PC-9 (cell line): ENCODE data around the gene EIF2S1. TPM values are rescaled to one million over a fixed set of nuclear protein-coding genes. Genes with fewer than 3 reads are reported as not detected.

Experiments used
- BruUV-seq: library from RNA; stranded (reverse); fragments of 400-500 nt; replicated peaks from 2 replicates; lab custom pipeline; 2021; lab: Mats Ljungman, UMichigan
- CTCF ChIA-PET: fragments of 300-600 bp; sonication (Branson Sonifier 250); formaldehyde crosslinking; loops from one replicate; lab custom pipeline; 2022; ENCODE audit warnings: antibody characterized with exemption; lab: Charles Lee
- POLR2A ChIA-PET: fragments of 300-600 bp; sonication (Branson Sonifier 250); formaldehyde crosslinking; loops from one replicate; lab custom pipeline; 2022; ENCODE audit warnings: antibody characterized with exemption; ENCODE audit not compliant: unreplicated experiment; lab: Charles Lee
- DNase-seq, 2 experiments: peaks; one replicate each; pipeline versions ENCODE4 v3.0.0 to v3.0.0-alpha.2; 2015 to 2022; ENCODE audit warnings: mixed read lengths in 1 of 2
- H2AFZ ChIP-seq: fragments of 200-600 bp; sonication (generic); 2 replicates; pipeline ENCODE4 v1.8.1; 2017; ENCODE audit warnings: antibody characterized with exemption
- H3F3A ChIP-seq: fragments of 200-600 bp; sonication (generic); 2 replicates; pipeline ENCODE4 v1.8.1; 2017; ENCODE audit warnings: antibody characterized with exemption, mild to moderate bottlenecking, low read depth; ENCODE audit not compliant: insufficient read depth
- H3K27ac ChIP-seq: fragments of 200-600 bp; sonication (generic); 2 replicates; pipeline ENCODE4 v1.6.1; 2016; ENCODE audit warnings: mixed run types
- H3K27me3 ChIP-seq: fragments of 200-600 bp; sonication (generic); 2 replicates; pipeline ENCODE4 v1.6.1; 2016; ENCODE audit warnings: low read depth, mixed run types; ENCODE audit not compliant: insufficient read depth
- H3K36me3 ChIP-seq: fragments of 200-600 bp; sonication (generic); 2 replicates; pipeline ENCODE4 v1.6.1; 2016; ENCODE audit warnings: low read depth, mixed run types
- H3K4me1 ChIP-seq: fragments of 200-600 bp; sonication (generic); replicated peaks from 2 replicates; pipeline ENCODE4 v1.6.1; 2016; ENCODE audit warnings: mixed run types; ENCODE audit not compliant: insufficient read depth
- H3K4me2 ChIP-seq: fragments of 200-600 bp; sonication (generic); 2 replicates; pipeline ENCODE4 v1.6.1; 2017; ENCODE audit warnings: mixed run types
- H3K4me3 ChIP-seq: fragments of 200-600 bp; sonication (generic); 2 replicates; pipeline ENCODE4 v1.6.1; 2016; ENCODE audit warnings: mixed run types
- H3K79me2 ChIP-seq: fragments of 200-600 bp; sonication (generic); 2 replicates; pipeline ENCODE4 v1.6.1; 2017; ENCODE audit warnings: low read depth, mixed run types
- H3K9me2 ChIP-seq: fragments of 200-600 bp; sonication (generic); 2 replicates; pipeline ENCODE4 v1.8.1; 2017; ENCODE audit warnings: mild to moderate bottlenecking; ENCODE audit not compliant: insufficient read depth
- H3K9me3 ChIP-seq: fragments of 200-600 bp; sonication (generic); 2 replicates; pipeline ENCODE4 v1.8.1; 2016; ENCODE audit warnings: low read depth; ENCODE audit not compliant: insufficient read depth
- H4K20me1 ChIP-seq: fragments of 200-600 bp; sonication (generic); 2 replicates; pipeline ENCODE4 v1.8.1; 2017; ENCODE audit not compliant: insufficient read depth
- EZH2 ChIP-seq: fragments of 200-600 bp; sonication (generic); IDR thresholded peaks from 2 replicates; pipeline ENCODE4 v1.8.0; 2017; ENCODE audit warnings: antibody characterized with exemption, low read depth
- intact Hi-C: fragments of 100-400 bp; cut with micrococcal nuclease; formaldehyde crosslinking; loops from one replicate; pipeline ENCODE4 v1.10.0; 2022; ENCODE audit not compliant: unreplicated experiment
- total RNA-seq: library from RNA; stranded (reverse); gene quantifications from 2 replicates; pipeline ENCODE4 v1.2.3, GENCODE V29; 2021
- TF ChIP-seq, protein P1 (sequence below): fragments of 200-600 bp; sonication (generic); conservative IDR thresholded peaks from 2 replicates; pipeline ENCODE4 v1.6.1; 2017; ENCODE audit warnings: mixed run types, antibody characterized with exemption, mild to moderate bottlenecking, moderate library complexity

Gene EIF2S1
- total RNA-seq, 1 experiment from 2014 or later = 146 TPM

- H4K20me1 ChIP-seq = no peaks in the 10 kb centered on the region
- TF ChIP-seq, protein P1, sequence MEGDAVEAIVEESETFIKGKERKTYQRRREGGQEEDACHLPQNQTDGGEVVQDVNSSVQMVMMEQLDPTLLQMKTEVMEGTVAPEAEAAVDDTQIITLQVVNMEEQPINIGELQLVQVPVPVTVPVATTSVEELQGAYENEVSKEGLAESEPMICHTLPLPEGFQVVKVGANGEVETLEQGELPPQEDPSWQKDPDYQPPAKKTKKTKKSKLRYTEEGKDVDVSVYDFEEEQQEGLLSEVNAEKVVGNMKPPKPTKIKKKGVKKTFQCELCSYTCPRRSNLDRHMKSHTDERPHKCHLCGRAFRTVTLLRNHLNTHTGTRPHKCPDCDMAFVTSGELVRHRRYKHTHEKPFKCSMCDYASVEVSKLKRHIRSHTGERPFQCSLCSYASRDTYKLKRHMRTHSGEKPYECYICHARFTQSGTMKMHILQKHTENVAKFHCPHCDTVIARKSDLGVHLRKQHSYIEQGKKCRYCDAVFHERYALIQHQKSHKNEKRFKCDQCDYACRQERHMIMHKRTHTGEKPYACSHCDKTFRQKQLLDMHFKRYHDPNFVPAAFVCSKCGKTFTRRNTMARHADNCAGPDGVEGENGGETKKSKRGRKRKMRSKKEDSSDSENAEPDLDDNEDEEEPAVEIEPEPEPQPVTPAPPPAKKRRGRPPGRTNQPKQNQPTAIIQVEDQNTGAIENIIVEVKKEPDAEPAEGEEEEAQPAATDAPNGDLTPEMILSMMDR = no peak
- no peak for TF ChIP-seq EZH2
- peaks cover 37% of the 10 kb centered on the region for H3K36me3 ChIP-seq
- intact Hi-C loops = no loop called here
- POLR2A ChIA-PET = no interaction called here
- CTCF ChIA-PET = no interaction called here
- H3K4me1 ChIP-seq = peaks cover 13% of the 10 kb centered on the region
- H3F3A ChIP-seq = peaks cover 59% of the 10 kb centered on the region
- no peaks in the 10 kb centered on the region for H3K79me2 ChIP-seq
- H3K4me2 ChIP-seq = no peak overlapping the region
- no TSS peak for BruUV-seq
- no peak overlapping the region for H2AFZ ChIP-seq
- no peaks in the 10 kb centered on the region for H3K9me3 ChIP-seq
- no peak overlapping the region for H3K27ac ChIP-seq
- no peak overlapping the region for H3K4me3 ChIP-seq
- no peak for DNase-seq
- no peaks in the 10 kb centered on the region for H3K9me2 ChIP-seq
- no peaks in the 10 kb centered on the region for H3K27me3 ChIP-seq
Measured at GRCh38 chr14:67387195-67387594, 27.1 kb downstream of the EIF2S1 start.

DNA sequence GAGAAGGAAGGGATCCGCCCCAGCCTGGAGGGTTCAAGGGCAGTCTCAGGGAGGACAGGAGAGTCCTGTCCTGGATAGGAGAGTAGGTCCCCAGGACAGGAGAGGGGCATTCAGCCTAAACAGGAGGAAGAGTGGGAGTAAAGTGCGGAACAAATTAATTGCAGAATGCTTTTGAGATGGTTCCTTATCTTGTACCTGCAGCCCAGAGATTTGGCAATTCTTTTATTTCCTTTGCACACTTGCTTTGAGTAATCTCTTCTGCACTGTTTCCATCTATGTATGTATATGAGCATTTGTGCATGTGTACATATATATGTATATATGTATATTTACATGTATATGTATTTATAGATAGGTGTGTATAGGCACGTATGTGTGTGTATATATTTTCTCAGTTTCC is 29.1 kb downstream of the EIF2S1 start:
- no peaks in the 10 kb centered on the region for H4K20me1 ChIP-seq
- TF ChIP-seq, protein P1 = no peak
- no peak for TF ChIP-seq EZH2
- POLR2A ChIA-PET = no interaction called here
- H3K4me2 ChIP-seq = no peak overlapping the region
- DNase-seq = no peak
- no TSS peak for BruUV-seq
- H3F3A ChIP-seq = peaks cover 40% of the 10 kb centered on the region
- no peaks in the 10 kb centered on the region for H3K9me2 ChIP-seq
- peaks cover 21% of the 10 kb centered on the region; the same call in 1 of the 2 replicates for H3K36me3 ChIP-seq
- no peak overlapping the region for H2AFZ ChIP-seq
- no peak overlapping the region for H3K4me3 ChIP-seq
- CTCF ChIA-PET = no interaction called here
- no peaks in the 10 kb centered on the region for H3K9me3 ChIP-seq
- no peaks in the 10 kb centered on the region for H3K79me2 ChIP-seq
- H3K4me1 ChIP-seq = peaks cover 11% of the 10 kb centered on the region
- intact Hi-C loops = no loop called here
- H3K27ac ChIP-seq = no peak overlapping the region
- H3K27me3 ChIP-seq = no peaks in the 10 kb centered on the region

- H2AFZ ChIP-seq = no peak overlapping the region
- H3K4me3 ChIP-seq = no peak overlapping the region
- H3K4me1 ChIP-seq = peaks cover 6% of the 10 kb centered on the region
- no peaks in the 10 kb centered on the region for H4K20me1 ChIP-seq
- no peaks in the 10 kb centered on the region for H3K9me2 ChIP-seq
- no peak overlapping the region for H3K27ac ChIP-seq
- H3K36me3 ChIP-seq = peaks cover 23% of the 10 kb centered on the region; the same call in 1 of the 2 replicates
- no peaks in the 10 kb centered on the region for H3K9me3 ChIP-seq
- no peak overlapping the region for H3K4me2 ChIP-seq
- peaks cover 34% of the 10 kb centered on the region for H3F3A ChIP-seq
- BruUV-seq = no TSS peak
- CTCF ChIA-PET = no interaction called here
- no peaks in the 10 kb centered on the region for H3K79me2 ChIP-seq
- intact Hi-C loops = no loop called here
- H3K27me3 ChIP-seq = no peaks in the 10 kb centered on the region
- DNase-seq = no peak
- TF ChIP-seq, protein P1 = no peak
- no peak for TF ChIP-seq EZH2
- POLR2A ChIA-PET = interaction anchor here (0.5 kb wide), 1 partner anchor 432 kb away, joined by 9 read pairs; no protein-coding TSS in a partner anchor
Measured at GRCh38 chr14:67389811-67390534, 29.8 kb downstream of the EIF2S1 start.
